Activated CD4-positive, alpha-beta T cell treated with anti-CD3 and anti-CD28 coated beads for 48 hours (primary cell): ENCODE data around the gene ALK.

Experiments used
- DNase-seq: peaks from one replicate; pipeline ENCODE4 v3.0.0-alpha.2; 2020

The ALK gene

DNA sequence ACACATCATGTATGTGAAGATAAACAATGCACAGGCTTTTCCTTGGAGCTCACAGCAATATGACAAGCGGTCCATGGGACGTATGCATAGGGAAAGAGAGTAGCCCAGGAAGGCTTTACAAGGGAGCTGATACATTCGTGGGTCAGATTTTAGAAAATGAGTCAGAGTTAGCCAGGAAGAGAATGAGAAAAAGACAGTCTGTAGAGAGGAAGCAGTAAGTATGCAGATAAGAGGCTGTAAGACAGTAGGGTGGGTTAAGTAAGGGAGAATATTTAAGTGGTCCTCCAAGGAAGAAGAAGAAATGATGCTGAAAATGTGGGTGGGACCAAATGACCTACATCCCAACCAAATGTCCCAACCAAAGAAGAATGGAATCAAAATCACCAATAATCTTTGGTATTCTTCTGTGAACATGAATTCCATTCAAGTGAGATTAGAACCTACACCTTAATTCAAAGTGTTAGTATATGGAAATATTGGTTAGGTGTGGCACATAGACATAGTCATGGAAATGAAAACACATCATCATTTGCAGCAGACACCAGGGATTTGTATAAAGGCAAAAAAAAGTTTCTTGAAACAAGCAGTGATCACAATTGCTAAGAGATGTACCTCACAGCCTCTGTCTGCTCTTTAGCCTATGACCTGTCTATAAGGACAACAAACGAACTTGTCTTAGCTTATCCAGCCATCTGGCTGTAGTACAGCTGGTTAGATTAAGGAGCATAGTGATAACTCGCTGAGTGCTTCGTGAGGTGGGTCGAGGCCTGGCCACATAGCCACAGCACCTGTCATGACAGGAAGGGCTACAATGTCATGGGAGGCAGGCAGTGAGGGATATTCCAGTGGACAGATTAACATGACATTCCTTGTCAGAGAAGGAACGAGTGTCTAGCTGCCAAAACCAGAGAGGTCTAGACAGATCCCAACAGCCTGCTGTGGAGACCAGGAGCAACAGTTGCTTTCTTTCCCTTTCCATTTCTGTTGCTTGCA lies 133.6 kb downstream of the ALK start:
- DNase-seq: no peak

DNA sequence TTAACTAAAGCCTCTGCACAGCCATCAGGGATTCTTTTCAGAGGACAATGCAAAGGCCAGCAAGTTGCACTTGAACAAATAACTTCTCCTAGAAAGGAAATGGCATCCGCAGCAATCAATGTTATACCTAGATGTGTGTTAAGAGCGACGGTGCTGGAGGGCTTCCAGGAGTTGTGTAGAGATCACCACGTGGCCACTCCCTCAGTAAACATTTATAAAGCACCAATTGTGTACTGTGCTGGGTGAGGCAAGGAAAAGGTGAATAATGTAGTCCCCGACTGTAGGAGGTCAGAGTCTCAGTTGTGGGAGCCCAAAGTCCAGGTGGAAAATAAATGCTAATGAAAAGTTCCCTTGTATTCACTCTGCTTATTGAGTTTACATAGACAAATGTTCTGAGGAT lies 135.0 kb downstream of the ALK start:
- no peak for DNase-seq

DNA sequence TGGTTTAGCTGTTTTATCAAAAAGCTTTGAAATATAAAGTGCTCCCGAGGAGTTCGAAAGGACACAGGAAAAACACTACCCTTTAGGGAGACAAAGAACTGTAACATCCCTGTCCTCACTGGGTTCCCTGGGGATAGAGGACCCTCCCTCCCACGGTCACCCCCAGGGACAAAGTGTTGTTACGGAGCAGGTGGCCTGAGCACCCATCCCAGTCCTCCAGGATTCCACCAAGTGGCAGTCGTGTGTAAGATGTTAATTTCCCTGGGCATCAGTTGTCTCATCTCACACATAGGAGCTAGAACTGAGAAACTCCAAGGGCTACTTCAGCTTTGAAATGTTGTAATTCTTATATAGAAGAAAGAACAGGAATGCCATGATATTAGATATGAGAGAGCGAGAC lies 137.7 kb downstream of the ALK start:
- DNase-seq: no peak

DNA sequence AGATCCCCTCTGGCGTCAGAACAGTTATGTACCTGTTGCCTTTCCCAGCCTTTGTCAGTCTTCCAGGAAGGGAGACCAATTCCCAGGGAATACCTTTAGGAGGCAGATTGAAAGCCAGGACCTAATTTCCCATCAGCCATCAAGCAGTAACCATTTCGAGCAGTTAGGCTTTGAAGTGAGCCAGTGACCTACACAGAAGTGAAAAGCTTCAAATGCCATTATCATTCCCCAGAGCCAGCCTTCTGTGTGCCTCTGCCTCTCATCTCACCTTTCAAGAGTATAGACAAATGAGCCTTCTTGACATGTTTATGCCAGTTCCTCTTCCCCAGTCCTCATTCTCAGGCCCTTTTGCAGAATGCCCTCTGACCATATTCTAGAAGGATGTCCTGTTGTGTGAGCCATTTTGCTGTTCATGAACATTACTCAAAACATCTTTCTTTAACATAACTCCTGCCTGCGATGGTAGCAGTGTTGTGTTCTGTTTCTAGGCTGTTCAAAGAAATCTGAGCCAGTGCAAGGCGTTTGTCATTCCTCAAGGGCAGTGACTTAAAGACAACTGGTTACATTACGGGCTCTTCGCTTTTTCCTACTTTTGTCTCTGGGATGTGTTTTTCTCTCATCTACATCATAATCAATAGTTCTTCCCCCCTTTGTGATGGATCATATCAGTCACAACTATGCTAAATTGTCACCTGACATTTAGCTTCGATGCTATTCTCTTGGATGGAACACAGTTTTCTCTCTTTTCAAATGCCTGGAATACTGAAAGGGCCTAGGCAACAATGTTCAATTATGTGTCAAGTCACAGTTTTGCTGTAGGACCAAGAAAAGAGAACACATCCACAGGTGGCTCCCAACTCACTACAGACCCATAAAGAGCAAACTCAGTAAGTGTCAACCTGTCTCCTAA lies 138.6 kb downstream of the ALK start:
- no peak for DNase-seq

DNA sequence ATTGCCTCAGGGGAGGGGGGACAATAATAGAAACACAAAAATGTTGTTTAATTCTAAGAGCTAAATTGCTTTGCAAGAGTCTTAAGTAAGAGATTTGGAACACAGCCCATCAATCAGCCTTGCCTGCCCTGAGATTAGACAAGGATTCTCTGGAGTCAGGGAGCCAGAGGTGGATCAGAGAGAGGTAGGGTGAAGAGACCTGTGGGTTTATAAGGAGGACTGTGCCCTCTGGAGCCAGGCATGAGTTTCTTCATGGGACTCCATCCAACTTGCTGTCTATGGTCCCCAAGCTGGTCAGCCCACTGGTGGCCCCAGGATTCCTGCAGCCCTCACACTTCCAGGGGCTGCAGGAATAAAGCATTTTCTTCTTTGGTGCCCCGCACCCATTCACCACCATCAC lies 139.3 kb downstream of the ALK start:
- DNase-seq: no peak

DNA sequence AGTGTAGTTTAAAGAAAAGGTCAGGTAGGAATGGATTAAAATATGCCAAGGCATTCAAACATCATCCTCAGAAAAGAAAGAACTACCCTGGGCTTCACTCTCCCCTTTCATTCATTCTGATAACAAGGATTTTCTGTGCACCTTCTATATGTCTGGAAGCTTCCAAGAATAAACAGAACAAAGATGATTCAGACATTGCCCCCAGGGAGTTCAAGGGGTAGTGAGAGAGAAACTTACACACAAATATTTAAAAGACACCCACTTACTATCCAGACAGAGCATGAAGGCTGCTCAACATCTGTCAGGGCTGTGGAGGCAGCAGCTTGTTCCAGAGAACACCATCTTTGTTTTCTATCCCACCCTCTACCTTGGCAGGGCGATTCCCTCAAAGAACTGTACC lies 140.5 kb downstream of the ALK start:
- DNase-seq: no peak

DNA sequence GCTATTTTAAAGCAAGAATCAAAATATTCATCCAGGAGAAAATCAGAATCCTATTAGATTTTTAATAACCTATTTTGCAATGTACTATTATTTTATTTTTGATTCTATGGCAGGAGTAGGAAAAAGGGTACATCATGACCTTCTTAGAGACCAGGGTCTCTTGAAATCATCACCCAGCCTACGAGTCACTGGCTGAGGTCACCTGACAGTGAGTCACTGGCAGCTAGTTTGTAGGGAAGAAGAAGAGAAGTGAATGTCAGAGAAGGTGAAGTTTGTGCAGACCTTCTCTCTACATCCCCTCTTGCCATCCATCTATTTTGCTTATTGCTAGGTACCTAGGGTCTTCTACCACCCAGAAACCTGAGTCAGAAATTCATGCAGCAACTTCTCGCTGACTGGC lies 144.2 kb downstream of the ALK start:
- DNase-seq: peak; percentile 6

DNA sequence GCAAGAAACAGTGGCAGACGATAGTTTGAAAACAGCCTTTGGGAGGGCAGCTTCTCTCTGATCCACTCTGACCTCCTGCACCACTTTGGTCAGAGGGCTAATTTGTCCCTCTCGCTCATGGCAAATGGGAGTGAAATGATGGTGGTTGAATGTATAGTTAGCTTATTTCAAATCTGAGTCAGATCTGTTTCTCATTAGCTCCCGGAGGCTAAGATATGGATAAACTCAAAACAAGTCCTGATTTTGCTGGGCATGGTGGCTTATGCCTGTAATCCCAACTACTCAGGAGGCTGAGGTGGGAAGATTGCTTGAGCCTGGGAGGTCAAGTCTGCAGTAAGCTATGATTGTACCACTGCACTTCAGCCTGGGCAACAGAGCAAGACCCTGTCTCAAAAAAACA lies 145.0 kb downstream of the ALK start:
- DNase-seq: no peak

DNA sequence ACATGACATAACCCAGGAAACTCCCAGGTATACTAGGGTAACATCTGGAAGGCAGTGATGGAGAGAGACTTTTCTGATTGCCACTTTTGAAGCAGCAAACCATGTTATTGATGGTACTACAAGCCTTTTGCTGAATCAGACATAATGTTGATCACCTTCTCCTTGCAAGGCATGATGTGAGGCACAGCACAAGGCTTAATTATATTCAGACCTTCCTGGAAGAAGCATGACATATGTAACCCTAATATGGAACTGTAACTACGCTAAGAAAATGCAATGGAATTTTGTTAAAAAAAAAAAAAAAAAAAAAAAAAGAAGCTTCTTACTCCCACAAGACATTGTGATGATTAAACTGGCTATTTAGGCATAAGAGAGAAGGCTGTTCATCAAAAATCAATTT lies 145.4 kb downstream of the ALK start:
- DNase-seq: no peak

DNA sequence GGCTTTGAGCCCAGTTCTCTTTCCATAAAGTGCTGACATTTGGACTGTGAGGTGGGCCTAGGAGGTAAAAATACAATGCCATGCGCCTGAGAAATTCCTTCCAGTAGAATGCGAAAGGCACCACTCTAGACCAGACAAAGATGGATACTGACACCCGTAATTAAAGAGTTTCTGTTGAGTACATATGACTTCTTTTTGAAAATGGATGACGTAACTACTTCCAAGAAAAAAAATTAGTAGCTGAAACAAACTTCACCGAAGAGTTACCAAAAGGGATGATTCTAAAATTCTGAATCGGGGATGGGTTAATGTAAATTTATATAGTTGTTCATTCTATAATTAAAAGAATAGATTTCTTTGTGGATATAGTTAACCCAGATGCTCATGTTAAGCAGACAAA lies 146.8 kb downstream of the ALK start:
- DNase-seq: no peak

DNA sequence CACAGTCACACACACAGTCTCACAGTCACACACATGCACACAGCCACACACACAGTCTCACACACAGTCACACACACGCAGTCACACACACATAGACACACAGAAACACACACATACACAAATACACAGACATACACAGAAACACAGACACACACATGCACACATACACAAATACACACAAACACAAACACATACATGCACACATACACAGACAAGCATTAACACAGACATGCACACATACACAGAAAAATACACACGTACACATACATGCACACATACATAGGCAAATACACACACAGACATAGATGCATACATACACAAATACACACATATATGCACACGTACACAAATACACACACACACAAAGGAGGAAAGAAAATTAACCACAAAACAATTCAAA lies 150.5 kb downstream of the ALK start:
- DNase-seq: no peak

DNA sequence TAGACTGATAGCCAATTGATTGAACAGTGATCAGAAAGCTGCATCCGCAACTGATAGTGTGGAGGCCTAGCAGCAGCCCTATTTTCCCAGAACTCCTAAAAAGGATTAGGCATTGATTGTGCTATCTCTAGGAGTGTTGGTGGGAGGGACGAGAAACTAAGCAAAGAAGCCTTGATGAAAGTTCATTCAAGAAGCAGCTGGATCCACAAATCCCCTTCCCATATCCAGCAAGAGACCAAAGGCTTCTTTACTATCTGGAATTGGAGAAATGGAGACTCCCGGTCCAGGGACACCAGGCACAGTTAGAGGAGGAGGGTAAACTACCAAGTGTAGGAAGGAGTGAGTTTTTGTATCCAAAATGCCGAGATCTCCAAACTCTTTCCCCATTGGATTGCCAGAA lies 151.5 kb downstream of the ALK start:
- DNase-seq: no peak

DNA sequence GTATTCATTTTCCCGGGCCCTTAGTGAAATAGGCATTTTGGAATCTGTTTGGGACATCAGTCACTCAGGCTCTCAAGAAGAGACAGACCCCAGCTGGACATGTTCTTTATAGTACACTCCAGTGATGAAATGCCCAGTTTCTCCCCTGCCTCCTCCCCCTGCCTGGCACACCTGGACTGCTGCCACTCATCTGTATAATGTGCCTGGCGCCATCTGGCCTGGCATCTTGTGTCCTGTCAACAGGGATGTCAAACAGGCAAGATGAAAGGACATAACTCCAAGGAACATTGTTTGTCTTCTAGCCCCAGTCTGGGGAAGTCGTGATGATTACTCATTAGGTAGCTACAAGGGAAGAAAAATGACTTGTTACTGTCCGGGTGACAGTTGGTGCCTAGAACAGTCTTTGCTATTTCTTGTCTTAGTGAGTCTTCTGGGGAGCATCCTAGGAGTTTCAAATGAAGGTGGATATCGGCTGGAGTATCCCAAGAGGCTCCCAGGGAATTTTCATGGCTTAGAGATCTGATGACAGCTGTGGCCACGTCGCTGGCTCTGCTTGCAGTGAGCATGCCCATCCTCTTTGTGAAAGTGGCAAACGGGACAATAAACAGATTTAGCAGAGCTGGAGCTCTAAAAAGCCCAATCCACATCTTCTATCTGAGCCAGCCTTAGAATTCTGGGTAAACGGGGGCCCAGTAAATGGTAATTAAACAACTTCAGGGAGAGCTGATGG lies 153.6 kb downstream of the ALK start:
- DNase-seq: no peak

DNA sequence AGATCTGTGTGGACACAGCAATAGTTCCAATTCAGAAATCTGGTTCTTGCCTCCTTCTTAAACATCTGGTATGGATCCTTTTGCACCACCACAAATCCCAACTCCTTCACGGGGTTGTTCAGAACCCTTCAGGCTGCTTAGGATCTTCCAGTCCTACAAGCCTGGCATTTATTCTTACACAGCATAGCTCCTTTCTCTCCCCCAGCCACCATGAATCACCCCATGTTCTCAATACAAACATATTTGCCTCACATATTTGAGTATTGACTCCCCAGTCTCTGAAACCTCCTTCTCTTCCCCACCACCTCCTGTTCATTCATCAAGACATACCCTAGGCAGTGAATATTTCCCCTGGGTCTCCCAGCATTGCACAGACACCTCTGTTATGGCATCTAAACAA lies 155.2 kb downstream of the ALK start:
- DNase-seq: no peak

DNA sequence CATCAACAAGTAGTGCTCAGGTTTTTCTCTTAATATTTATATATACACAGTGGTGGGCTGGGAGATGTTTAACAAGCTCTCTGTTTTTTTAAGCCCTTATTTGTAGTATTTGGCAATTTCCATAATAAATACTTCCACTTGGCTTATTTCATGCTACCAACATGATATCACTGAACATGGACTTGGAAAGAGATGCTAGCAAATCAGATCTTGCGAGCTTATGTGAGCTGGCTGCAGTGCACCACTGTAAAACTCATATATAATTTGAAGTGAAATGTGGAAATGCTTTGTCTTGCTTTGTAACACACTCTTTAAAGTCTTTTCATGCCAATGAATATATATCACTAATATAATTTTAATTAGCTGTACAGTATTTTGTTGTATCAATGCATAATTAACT lies 155.7 kb downstream of the ALK start:
- no peak for DNase-seq

DNA sequence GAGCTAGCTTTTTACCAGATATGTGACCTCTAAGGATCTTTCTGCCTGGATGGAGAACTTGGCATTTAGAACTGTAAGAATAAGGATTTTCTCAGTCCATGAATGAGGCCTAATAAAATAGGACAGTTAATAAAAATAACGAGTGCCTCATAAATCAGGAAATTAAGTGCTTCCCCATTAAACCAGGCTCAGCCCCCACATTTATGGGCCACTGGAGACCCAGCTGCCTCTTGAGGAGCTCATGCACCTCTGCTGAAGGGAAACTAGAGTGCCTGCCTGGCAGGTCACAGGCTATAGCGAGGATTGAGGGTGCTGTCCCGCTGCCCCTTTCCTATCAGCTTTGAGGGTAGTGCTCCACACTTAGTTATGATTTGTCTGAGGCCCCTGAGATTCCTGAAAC lies 158.0 kb downstream of the ALK start:
- DNase-seq: no peak

DNA sequence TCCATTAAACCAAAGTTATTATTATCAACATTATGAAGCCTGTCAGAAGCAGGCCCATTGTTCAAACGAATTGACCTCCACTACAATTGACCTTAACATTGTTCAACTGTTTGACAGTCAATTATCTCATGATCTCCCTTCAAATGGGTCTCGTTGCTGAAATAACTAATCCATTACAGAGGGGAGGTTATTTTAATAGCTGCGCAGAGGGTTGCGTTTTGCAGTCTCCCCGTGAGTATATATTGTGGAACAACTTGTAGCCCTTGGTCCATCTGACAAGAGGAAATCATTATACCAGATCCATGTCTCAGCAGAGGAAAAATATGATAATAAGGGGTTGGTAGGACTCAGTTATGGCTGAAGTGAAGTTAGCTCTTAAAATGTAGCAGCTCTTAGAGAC lies 159.1 kb downstream of the ALK start:
- DNase-seq: no peak

DNA sequence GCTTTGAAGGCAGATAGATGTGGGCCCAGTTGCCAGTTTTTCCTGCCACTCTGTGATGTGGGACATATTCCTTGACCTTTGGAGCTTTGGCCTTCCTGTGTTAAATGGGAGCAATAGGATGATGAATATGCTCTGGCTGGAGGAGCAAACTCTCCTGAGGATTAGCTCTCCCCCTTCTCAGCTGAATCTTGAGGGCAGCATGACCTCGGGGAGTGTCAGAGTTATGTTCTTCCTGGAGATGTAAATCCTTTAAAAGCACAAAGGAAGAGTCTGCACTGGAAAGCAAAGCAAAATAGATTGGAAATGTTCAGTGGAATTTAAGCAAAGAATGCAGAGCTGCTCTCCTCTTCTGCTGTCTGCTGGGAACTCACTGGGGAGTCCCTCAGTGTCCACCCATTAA lies 160.1 kb downstream of the ALK start:
- no peak for DNase-seq

DNA sequence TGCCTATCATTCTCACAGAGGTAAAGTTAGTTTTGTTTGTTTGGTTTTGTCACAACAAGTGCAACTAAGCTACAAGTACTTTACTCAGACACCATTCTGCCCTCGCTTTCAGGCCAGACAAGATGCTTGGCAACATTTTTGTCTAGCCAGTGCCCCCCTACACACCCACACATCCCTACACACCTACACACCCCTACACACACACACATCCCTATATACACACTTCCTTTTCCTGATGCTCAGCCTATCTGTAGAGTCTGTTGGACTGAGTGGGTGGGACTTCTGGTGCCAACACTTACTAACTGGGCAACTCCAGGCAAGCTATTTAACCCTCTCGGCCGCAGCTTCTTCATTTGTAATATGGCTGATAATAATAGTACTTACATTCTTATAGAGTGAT lies 161.4 kb downstream of the ALK start:
- DNase-seq: no peak

DNA sequence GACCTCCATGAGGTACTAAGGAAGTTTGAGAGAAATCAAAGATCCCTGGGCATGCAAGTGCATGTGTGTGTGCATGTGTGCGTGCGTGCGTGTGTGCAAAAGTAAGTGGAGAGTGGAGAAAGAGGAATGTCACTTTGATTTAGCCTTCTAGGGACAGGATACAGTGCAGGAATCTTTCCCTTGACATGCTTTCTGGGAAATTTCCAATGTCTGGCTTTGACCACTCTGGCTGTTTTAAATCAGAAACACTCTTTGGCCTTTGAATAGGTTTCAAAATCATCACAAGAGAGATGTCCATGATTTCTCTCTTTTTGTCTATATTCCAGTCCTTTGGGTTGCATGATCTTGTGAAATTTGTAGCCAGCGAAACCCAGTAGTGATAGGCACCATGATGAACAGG lies 162.0 kb downstream of the ALK start:
- no peak for DNase-seq

DNA sequence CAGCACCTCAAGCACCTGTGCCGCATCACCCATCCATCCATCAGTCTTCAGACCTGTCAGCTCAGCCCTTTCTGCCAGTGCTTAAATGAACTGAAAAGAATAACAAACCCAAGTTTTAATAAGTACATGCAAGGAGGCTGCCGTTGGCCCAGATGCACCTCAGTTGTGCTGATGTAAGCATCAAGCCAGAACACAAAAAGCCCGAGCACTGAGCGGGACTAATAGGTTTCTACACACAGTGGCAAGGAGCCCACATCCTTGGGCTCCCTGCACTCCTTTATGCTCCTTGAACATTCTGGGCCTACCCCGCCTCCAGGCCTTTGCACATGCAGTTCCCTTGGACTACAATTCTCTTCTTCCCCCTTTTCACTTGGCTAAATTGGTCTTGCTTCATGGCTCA lies 165.6 kb downstream of the ALK start:
- DNase-seq: no peak

DNA sequence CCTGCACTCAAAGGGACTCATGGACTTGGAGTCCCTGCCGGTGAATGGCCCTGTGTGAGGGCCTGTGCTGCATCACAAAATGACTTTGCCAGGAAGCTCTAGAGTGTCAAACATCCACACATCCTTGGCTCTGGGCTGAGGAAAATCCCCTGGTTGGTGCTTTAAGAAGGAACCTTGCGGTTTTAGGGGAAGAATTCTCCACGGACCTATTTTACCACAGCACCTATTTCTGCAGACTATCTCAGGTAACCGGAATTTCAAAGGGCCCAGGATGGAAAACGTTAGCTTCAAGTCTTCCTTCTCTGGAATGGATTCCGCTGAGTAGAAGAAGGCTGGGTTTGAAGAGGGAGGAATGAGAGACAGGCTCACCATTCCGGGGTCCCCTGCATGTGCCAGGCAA lies 166.2 kb downstream of the ALK start:
- no peak for DNase-seq
